ENCODE results near the gene GRIN2C.

GRIN2C gene

DNA sequence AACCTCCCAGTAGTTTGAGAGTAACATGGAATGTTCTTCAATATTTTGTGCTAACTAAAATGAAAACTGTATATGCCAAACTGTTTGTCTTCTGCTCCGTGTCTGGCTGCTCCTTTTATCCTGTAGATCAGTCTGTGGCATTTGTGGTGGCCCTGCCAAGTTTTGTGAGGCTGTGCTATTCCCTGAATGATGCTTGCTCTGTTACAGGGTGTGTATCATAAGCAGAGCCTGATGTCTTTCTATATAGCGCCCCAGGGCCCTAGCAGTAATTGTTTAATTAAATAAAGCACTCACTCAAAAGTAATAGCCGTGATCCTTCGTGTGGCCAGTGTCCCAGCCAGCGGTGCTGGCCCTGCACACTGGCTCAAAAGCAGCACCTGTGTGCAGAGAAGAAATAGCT is 55.7 kb downstream of the GRIN2C start:
- in situ Hi-C loops (cut with MboI; ENCODE audit: low sequenced_read_pairs, unreplicated experiment): no loop called here
- no peak for DNase-seq (ENCODE audit: low spot score)
- TF ChIP-seq, protein P1, sequence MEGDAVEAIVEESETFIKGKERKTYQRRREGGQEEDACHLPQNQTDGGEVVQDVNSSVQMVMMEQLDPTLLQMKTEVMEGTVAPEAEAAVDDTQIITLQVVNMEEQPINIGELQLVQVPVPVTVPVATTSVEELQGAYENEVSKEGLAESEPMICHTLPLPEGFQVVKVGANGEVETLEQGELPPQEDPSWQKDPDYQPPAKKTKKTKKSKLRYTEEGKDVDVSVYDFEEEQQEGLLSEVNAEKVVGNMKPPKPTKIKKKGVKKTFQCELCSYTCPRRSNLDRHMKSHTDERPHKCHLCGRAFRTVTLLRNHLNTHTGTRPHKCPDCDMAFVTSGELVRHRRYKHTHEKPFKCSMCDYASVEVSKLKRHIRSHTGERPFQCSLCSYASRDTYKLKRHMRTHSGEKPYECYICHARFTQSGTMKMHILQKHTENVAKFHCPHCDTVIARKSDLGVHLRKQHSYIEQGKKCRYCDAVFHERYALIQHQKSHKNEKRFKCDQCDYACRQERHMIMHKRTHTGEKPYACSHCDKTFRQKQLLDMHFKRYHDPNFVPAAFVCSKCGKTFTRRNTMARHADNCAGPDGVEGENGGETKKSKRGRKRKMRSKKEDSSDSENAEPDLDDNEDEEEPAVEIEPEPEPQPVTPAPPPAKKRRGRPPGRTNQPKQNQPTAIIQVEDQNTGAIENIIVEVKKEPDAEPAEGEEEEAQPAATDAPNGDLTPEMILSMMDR (IDR thresholded peaks at IDR 0.05; ENCODE audit: borderline replicate concordance, control extremely low read depth, extremely low read depth, insufficient read depth, missing control alignments): no peak

DNA sequence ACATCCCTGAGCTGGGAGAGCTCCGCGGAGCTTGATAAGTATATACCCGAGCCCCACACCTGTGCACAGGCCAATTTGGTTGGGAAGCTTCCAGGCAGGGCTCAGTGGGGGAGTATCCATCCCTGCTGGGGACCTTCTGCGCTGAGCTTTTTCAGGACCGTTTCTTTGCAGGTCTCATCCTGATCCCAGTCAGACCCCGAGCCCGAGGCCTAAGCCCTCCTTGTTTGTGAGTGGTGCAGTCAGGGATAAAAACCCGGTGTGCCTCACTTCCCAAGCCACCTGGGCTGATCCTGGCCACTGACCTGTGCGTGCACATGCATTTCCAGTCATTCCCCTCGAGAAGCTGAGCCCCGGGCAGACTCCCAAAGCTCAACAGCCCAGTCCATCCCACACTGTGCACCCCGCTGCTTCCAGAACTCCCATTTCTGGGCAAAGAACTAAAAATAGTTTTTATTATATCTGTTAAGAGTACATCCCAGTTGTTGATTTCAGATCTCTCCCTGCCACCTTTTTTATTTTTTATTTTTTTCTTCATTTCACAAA is 56.2 kb downstream of the GRIN2C start:
- no peak for DNase-seq (ENCODE audit: low spot score)
- TF ChIP-seq, protein P1 (IDR thresholded peaks at IDR 0.05; ENCODE audit: borderline replicate concordance, control extremely low read depth, extremely low read depth, insufficient read depth, missing control alignments): no peak
- in situ Hi-C loops (cut with MboI; ENCODE audit: low sequenced_read_pairs, unreplicated experiment): no loop called here

DNA sequence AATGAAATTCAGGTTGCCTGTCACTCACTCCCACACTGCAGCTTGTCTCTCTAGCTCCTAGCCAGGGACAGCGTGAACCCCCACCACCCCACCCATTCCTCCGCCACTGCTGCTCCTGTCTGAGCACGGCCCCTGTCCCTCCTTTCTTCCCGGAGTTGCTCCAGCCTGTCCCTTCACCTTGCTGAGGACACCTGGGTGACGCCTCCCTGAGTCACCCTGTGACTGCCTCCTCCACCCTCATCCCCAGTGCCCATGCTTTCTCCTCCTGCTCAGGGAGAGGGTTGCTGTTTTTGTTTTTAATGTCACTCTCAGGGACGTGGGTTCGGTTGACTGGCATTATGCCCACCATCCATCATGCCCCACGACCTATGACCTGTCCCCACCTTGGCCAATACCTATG is 57.8 kb downstream of the GRIN2C start:
- in situ Hi-C loops (cut with MboI; ENCODE audit: low sequenced_read_pairs, unreplicated experiment): no loop called here
- TF ChIP-seq, protein P1 (IDR thresholded peaks at IDR 0.05; ENCODE audit: borderline replicate concordance, control extremely low read depth, extremely low read depth, insufficient read depth, missing control alignments): no peak
- no peak for DNase-seq (ENCODE audit: low spot score)

DNA sequence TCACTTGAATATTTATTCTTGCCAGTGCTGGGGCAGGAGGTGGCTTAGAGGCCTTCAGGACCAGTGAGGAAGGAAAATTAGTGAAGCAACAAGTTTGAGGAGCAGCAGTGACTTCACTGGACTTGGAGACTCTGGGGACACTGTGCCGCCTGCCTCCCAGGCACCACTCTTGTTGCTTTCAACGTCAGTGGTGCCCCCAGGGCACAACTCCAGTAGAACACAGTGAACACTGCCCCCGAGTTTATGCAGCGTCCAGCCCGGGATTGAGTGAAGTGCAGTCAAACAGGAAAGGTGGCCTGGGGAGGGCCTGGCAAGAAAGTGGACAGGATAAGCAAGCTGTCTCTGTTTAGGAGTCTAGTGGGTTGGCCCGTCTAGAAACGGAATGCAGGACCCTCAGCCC is 59.2 kb downstream of the GRIN2C start:
- in situ Hi-C loops (cut with MboI; ENCODE audit: low sequenced_read_pairs, unreplicated experiment): no loop called here
- TF ChIP-seq, protein P1 (IDR thresholded peaks at IDR 0.05; ENCODE audit: borderline replicate concordance, control extremely low read depth, extremely low read depth, insufficient read depth, missing control alignments): no peak
- DNase-seq (ENCODE audit: low spot score): no peak

DNA sequence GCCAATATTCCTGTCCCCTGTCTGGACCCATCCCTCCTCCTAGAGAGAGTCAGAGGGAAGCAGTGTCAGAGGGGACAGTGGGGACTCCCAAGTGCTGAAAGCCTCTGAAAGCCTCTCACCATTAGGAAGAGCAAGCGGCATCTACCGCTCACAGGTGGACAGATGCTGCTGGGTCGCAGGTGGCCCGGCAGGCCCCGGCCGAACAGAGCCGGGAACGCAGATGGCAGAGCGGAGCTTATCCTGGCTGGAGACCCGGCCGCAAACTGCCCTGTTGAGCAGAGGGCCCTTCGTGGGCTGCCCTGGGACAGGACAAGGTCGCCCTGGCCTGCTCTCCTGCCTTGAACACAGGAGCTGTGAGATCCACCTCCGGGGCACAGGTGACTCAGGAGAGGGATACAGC is 60.6 kb downstream of the GRIN2C start:
- no peak for DNase-seq (ENCODE audit: low spot score)
- TF ChIP-seq, protein P1 (IDR thresholded peaks at IDR 0.05; ENCODE audit: borderline replicate concordance, control extremely low read depth, extremely low read depth, insufficient read depth, missing control alignments): no peak
- in situ Hi-C loops (cut with MboI; ENCODE audit: low sequenced_read_pairs, unreplicated experiment): loop anchor here (10.0 kb wide), 1 partner anchor 66 kb away; no protein-coding TSS in a partner anchor

DNA sequence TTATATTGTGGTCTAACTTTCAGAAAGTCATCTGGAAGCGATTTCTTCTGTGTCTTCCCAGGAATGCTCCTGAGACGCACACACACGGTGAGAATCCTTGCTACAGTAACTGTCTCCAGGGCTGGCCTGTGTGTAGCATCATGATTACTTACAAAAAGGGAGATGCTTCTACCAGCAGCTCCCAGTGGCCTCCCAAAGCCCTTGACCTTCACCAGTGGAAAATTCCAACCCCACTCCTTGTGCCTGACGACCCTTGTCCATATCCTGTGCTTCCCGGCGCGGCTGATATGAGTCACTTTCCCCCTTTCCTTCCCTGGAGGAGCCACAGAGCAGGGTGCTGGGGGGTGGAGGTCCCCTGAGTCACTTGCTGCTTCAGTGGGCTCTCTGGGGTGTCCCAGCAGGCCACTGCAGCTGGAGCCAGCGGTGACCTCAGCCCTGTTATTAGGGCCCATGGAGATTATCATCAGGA is 61.4 kb downstream of the GRIN2C start:
- TF ChIP-seq, protein P1 (IDR thresholded peaks at IDR 0.05; ENCODE audit: borderline replicate concordance, control extremely low read depth, extremely low read depth, insufficient read depth, missing control alignments): no peak
- in situ Hi-C loops (cut with MboI; ENCODE audit: low sequenced_read_pairs, unreplicated experiment): loop anchor here (10.0 kb wide), 1 partner anchor 67 kb away; no protein-coding TSS in a partner anchor
- DNase-seq (ENCODE audit: low spot score): no peak
